Inferior parietal cortex (tissue), 1 donor: ENCODE measurements around the gene SCAF1.

Source experiments
- DNase-seq: peaks from one replicate; pipeline ENCODE4 v3.0.0-alpha.2; 2016; ENCODE audit errors: extremely low spot score

Gene SCAF1

GRCh38 chr19:49685845-49686332 is 43.9 kb downstream of the SCAF1 start:
- no peak for DNase-seq

DNA sequence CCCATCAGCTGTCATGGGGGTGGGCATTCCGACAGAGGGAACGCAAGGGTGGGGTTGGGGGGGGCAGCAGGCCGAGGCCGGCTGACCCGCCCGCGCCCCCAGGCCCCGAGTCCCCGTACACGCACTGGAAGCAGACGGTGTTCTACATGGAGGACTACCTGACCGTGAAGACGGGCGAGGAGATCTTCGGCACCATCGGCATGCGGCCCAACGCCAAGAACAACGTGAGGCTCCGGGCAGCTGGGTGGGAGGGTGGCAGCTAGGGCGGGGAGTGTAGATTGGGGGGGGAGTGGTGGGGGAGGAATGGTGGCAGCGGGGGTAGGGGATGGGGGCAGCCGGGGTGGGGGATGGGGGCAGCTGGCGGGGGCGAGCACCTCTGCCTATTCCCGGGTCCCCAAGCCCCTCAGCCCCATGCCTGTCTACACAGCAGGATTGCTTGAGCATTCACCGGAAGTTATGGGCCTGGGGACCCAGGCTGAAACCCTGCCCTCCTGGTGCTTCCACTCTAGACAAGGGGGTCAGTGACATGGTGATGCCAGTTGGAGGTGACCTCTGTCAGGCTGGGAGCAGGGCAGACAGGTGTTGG is 44.6 kb downstream of the SCAF1 start:
- no peak for DNase-seq

- no peak for DNase-seq
These were observed 45.1 kb downstream of the SCAF1 start for GRCh38 chr19:49687150-49687549.

- DNase-seq: no peak
These were observed 45.7 kb downstream of the SCAF1 start for GRCh38 chr19:49687566-49688316.

GRCh38 chr19:49688531-49689132 is 46.6 kb downstream of the SCAF1 start:
- no peak for DNase-seq

DNA sequence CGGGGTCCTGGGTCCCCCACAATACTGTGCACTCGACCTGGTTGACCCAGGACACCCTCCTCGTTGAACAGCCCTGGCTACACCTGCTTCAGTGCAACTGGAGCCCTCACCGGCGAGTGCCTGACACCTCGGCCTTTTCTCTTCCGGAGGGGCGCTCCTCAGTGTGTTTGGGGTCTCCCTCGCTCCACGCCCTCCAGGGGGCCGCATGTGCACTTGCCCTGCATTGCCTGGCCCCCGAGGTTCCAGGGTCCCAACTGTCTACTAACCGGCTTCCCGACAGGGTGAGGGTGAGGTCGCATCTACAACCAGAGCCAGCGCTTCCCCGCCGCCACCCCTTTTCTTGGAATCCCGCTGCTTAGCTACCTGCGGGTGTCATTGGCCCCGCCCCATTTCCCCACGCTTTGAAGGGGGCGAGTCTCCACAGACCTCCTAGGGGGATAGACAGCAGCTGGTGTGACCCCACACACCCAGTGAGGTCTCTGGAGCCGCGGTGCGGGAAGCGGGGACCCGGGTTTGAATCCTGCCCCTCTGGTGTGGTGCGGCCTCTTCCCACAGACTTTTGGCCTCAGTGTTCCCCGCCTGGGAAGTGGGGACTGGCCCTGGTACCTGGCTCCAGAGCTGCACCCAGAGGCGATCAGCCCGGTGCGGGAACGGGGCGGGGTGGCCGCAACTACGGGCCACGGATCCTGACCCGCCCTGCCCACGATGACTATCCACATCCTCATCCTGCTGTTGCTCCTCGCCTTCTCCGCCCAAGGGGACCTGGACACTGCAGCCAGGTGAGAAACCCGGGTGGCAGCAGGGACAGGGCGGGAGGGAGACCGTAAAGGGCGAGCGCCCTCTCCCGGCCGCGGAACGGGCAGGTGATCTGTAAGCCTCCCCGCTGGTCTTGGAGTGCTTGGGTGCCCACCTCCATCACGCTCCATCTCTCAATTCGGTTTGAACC is 47.4 kb downstream of the SCAF1 start, which contains the start of gene ADM5:
Gene ADM5 (plus strand): TSS at position 462 of the 946 bp plus-strand sequence. CDS start 244 bp downstream, at position 706.
- peak; percentile 41 for DNase-seq

- DNase-seq: peak; percentile 34
These were observed 48.2 kb downstream of the SCAF1 start for GRCh38 chr19:49690079-49690655.

DNA sequence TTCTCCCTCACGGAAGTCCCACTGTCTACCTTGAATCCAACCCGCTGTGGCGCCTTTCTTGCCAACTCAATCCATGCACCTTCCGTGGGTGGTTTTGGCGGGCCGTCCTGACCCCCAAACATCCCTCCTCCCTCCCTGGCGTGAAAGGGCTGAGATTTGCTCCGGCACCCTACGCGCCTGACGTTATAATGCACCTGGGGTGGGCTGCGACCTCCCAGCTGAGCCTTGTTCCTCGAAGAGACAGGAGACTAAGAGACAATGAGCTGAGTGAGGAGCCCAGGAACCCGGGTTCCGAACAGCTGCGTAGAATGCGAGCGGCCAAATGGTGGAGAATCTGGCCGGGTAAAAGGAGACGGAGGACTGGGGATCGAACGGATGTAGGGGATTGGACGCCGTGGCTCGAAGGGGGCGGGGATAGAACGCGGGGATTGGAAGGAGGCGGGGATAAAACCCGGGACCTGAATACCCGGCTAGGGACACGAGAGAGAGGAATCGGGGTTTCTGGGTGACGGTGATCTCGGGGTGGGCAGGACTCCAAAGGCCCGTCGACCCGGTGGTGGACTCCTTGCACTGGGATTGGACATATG is 48.7 kb downstream of the SCAF1 start, which contains the start of gene CPT1C:
Gene CPT1C (plus strand): TSS at position 461 of the 587 bp plus-strand sequence. CDS start 1,137 bp downstream, outside the sequence.
- peak; percentile 80 for DNase-seq

- peak; percentile 85 for DNase-seq
These were observed 49.5 kb downstream of the SCAF1 start for GRCh38 chr19:49691243-49692146.

DNA sequence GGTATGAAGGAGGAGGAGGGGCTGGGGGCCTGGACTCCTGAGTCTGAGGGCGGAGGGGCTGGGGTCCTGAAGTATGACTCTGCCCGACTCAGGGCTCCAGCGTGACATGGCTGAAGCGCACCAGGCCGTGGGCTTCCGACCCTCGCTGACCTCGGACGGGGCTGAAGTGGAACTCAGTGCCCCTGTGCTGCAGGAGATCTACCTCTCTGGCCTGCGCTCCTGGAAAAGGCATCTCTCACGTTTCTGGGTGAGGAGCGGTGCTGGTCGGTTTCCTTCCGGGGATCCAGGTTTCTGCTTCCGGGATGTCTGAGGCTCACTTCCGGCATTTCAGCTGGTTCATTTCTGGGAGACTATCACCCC is 50.1 kb downstream of the SCAF1 start:
- peak; percentile 47 for DNase-seq

- no peak for DNase-seq
These were observed 54.1 kb downstream of the SCAF1 start for GRCh38 chr19:49696115-49696514.

GRCh38 chr19:49696865-49697264 is 54.9 kb downstream of the SCAF1 start:
- DNase-seq: no peak

GRCh38 chr19:49699364-49699763 is 57.4 kb downstream of the SCAF1 start:
- DNase-seq: no peak

DNA sequence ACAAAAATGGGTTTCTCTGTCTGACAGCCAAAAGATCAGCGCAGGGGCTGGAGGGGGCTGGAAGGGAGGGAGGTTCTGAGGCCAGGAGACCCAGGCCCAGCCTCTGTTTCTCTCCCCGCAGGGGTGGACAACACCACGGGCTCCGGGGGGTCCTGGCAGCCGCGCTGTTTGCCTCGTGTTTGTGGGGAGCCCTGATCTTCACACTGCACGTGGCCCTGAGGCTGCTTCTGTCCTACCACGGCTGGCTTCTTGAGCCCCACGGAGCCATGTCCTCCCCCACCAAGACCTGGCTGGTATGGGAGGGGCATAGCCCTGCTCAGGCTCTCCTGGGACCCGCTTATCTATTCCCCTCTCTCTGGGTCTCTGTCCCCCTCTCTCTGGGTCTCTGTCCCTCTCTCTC is 58.6 kb downstream of the SCAF1 start:
- no peak for DNase-seq

DNA sequence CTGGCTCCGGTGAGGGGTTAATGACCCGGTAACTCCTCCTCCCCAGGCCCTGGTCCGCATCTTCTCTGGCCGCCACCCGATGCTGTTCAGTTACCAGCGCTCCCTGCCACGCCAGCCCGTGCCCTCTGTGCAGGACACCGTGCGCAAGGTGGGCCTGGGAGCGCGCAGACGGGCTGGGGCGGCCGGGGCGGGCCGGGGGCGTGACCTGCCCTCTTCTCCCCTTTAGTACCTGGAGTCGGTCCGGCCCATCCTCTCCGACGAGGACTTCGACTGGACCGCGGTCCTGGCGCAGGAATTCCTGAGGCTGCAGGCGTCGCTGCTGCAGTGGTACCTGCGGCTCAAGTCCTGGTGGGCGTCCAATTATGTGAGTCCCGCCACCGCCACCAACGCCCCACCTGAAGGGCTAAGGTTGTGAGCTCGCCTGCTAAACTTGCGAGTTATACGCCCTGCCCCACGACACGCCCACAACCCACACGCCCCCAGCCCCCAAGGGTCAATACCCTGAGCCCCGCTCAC is 59.3 kb downstream of the SCAF1 start:
- DNase-seq: no peak

GRCh38 chr19:49704888-49705642 is 63.1 kb downstream of the SCAF1 start:
- DNase-seq: no peak

GRCh38 chr19:49705919-49706318 is 63.9 kb downstream of the SCAF1 start:
- DNase-seq: no peak
